G401.6 (cell line): ENCODE data around the gene PRKD2.
"Not testable (repeated sequence)": the region's sequence is repeated elsewhere in the genome, so short reads cannot be mapped to it uniquely, and the experiment has no call there.

Source experiments
- FAIRE-seq: peaks from 2 replicates; lab custom pipeline; 2012; peaks lifted over from hg19 to GRCh38; lab: Jason Lieb, UNC

PRKD2 gene

DNA sequence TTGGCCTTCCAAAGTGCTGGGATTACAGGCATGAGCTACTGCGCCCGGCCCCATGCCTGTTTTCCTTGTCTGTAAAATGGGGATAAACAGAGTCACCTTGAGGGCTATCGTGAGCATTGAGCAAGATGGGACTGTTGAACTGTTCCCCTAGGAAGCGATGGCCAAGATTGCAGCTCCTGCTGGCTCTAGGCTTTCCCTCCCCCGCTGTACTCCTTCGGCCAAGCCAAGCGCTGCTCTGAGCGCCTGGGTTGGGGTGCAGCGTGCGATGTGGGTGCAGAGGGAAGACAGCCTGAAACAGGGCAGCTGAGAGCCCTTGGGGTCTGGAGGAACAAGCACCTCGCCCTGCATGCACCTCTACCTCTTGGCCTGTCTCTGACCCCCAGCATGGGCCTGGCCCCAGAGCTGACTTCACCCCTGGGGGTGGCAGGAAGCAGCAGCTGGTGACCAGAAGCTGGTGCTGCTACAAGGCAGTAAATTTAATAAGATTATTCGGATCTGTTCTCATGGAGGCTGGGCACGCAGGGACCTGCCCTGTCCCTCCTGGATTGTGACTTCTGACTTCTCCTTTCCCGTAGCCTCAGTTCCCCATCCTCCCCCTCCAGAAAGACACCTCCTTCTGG, 86.2 kb downstream of the PRKD2 start:
- no peak for FAIRE-seq

DNA sequence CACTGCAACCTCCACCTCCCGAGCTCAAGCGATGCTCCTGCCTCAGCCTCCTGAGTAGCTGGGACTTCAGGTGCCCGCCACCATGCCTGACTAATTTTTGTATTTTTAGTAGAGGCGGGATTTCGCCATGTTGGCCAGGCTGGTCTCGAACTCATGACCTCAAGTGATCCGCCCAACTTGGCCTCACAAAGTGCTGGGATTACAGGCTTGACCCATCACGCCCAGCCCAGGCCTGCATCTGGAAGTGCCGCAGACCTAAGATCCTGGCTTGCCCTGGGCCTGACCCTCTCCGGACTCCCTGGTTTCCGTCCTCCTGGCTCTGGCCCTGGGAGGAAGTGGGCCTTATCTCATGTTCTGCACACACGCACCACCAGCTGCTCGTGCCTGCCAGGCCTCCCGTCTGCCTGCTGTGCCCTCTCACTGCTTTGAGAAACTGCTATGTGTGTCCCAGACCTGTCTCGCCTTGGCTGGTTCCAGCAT, 87.3 kb downstream of the PRKD2 start:
- FAIRE-seq: no peak

DNA sequence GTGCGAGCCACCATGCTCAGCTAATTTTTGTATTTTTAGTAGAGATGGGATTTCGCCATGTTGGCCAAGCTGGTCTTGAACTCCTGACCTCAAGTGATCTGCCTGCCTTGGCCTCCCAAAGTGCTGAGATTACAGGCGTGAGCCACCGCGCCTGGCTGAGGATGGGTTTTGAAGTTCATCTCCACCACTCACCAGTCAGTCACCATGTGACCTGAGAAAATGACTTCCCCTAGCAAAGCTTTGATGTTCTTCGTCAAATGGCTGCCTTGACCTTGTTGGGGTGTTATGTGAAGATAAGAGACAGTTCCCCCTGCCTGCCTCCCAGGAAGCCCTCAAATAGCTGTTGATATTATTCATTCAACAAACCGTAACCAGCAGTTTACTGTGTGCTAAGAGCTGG, 87.9 kb downstream of the PRKD2 start:
- FAIRE-seq: not testable (repeated sequence)

GRCh38 chr19:46626446-46626845, 90.5 kb downstream of the PRKD2 start:
- no peak for FAIRE-seq

DNA sequence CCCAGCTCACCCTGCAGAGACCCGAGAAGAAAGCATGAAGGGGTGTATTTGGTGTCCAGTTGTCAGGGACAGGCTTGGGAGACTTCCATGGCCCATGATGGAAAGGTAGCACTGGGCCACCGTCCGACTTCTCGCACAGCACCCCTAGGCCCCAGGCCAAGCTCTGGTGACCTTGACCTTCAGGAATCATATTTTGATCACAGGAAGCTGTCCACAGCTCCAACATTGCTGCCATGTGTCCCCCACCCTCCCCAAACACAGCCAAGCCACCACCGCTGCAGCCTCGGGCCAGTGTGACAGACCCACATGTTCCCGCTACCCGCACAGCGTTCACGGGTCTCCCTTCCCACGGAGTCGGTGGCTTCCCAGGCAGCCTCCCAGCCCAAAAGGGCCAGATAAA, 91.2 kb downstream of the PRKD2 start:
- FAIRE-seq: no peak

DNA sequence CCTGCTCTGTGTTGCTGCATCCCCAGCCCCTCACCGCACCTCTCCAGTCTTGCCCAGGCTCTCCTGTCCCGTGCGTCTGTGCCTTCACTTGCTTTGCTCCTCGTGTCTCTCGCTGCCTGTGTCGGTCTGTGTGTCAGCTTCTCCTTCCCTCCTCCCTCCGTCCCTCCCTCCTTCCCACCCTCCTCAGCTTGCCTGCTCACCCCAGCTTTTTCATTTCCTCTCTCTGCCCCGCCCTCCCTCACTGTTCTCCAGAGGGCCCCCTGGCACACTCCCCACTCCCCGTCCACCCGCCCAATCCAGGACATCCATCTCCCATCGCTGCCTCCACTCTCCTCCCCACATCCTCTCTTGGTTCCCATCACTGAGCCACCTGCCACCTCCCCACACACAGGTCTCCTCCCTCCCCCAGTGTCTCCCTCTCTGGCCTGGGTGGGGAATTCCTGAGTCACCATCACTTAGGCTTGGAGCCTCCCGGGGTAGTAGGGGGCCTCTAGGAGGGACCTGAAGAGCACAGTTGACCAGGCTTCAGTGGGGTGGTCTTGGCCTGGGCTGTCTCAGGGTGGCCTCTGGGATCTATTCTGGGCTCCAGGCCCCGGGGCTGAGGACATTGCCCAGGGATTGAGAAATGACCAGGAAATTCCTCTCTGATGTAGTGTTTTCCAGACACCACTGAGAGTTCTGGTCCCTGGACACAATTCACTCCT, 91.8 kb downstream of the PRKD2 start, which contains the start of gene PTGIR:
PTGIR (minus strand) TSS at position 132 of the 704 bp plus-strand sequence. CDS start 864 bp downstream, outside the sequence.
- FAIRE-seq: no peak
